ENCODE data around the gene GFRA1. TPM values are rescaled to one million over a fixed set of nuclear protein-coding genes. Genes with fewer than 3 reads are reported as not detected.

The GFRA1 gene
- total and polyA plus RNA-seq, 2 of the 4 experiments (the other 2 are of a cell fraction) = 9.1 to 9.3 TPM

GRCh38 chr10:116026725-116027124, 246.3 kb downstream of the GFRA1 start:
- BruUV-seq (replicated peaks) = no TSS peak
- no peaks in the 10 kb centered on the region for H3K79me1 ChIP-seq (ENCODE audit: low read depth in 1 of 2, low read length in 2 of 2)
- H3K36me3 ChIP-seq (ENCODE audit: control insufficient read depth, insufficient read depth, low read length) = no peaks in the 10 kb centered on the region
- no peak overlapping the region for H3K4me3 ChIP-seq (ENCODE audit: insufficient read depth, low read depth, low read length)
- no peak overlapping the region for H3K9ac ChIP-seq (ENCODE audit: low read depth, low read length)
- H3K9me1 ChIP-seq (ENCODE audit: insufficient read depth, low read length) = no peaks in the 10 kb centered on the region
- H4K5ac ChIP-seq (ENCODE audit: low read depth, low read length) = no peak overlapping the region
- in situ Hi-C loops (cut with MboI; ENCODE audit: low sequenced_read_pairs) (no loop called here), intact Hi-C loops (cut with micrococcal nuclease) (no loop called here), dilution Hi-C loops (cut with HindIII; ENCODE audit: low sequenced_read_pairs, unreplicated experiment) (no loop called here)
- no peak overlapping the region for H2AFZ ChIP-seq (replicated peaks; ENCODE audit: low read length, poor library complexity)
- H4K91ac ChIP-seq (ENCODE audit: insufficient read depth, low read depth, low read length) = no peak overlapping the region
- no peak overlapping the region for H3K56ac ChIP-seq (ENCODE audit: extremely low read depth, insufficient read depth, low read length)
- no peak overlapping the region for H2BK15ac ChIP-seq (ENCODE audit: low read depth, low read length)
- no peak overlapping the region for H3K23ac ChIP-seq (ENCODE audit: low read depth, low read length)
- POLR2A ChIA-PET (ENCODE audit: unreplicated experiment) = no interaction called here
- CTCF ChIA-PET = no interaction called here
- no peak for DNase-seq
- H4K20me1 ChIP-seq (ENCODE audit: insufficient read depth, low read length) = no peaks in the 10 kb centered on the region
- no peak overlapping the region for H2BK5ac ChIP-seq (ENCODE audit: low read depth, low read length, poor library complexity, severe bottlenecking)
- no peak overlapping the region for H3K4ac ChIP-seq (ENCODE audit: low read depth, low read length)
- H3K27ac ChIP-seq (ENCODE audit: insufficient read depth, low read length) = no peak overlapping the region
- TF ChIP-seq CHD1 (IDR thresholded peaks at IDR 0.05; ENCODE audit: low read depth, low read length) (no peak), FOS (IDR thresholded peaks at IDR 0.05; ENCODE audit: low read depth, low read length) (no peak), MAFK (IDR thresholded peaks at IDR 0.05; ENCODE audit: low read depth, low read length) (no peak), RCOR1 (IDR thresholded peaks at IDR 0.05; ENCODE audit: insufficient replicate concordance, low read length) (no peak), SMC3 (IDR thresholded peaks at IDR 0.05; ENCODE audit: low read depth, low read length) (no peak), POLR2A (IDR thresholded peaks at IDR 0.05; ENCODE audit: low read depth, low read length) (no peak), MAZ (IDR thresholded peaks at IDR 0.05; ENCODE audit: borderline replicate concordance, low read depth, low read length) (no peak), NFE2L2 (IDR thresholded peaks at IDR 0.05; ENCODE audit: low read depth, low read length) (no peak), ELK1 (IDR thresholded peaks at IDR 0.05; ENCODE audit: borderline replicate concordance, low read depth, low read length) (no peak), CEBPB (IDR thresholded peaks at IDR 0.05; ENCODE audit: low read depth, low read length) (no peak)
- H3K9me3 ChIP-seq (ENCODE audit: control insufficient read depth, insufficient read depth, low read length) = no peaks in the 10 kb centered on the region
- no peak overlapping the region for H3K18ac ChIP-seq (ENCODE audit: low read depth, low read length)
- H2AK9ac ChIP-seq (replicated peaks; ENCODE audit: low read depth, low read length, poor library complexity) = no peak overlapping the region
- H3K4me1 ChIP-seq (ENCODE audit: control insufficient read depth, insufficient read depth, low read length) = no peaks in the 10 kb centered on the region
- no peak overlapping the region for H3K4me2 ChIP-seq (ENCODE audit: low read depth, low read length)
- H2BK20ac ChIP-seq (ENCODE audit: low read depth, low read length) = no peak overlapping the region
- no peaks in the 10 kb centered on the region for H3K27me3 ChIP-seq (ENCODE audit: control insufficient read depth, insufficient read depth, low read length)
- no CpG with 5 or more reads among the region's 6 CpGs for WGBS, 2 experiments (ENCODE audit: extremely low coverage in 2 of 2, insufficient read length in 1 of 2)
- no peak overlapping the region for H2AK5ac ChIP-seq (ENCODE audit: low read depth, low read length)
- no peak overlapping the region for H2BK120ac ChIP-seq (ENCODE audit: low read depth, low read length)
- ATAC-seq (ENCODE audit: low read depth) = no peak
- no peak overlapping the region for H4K8ac ChIP-seq (ENCODE audit: low read depth in 2 of 2, low read length in 2 of 2)
- no peak overlapping the region for H3K14ac ChIP-seq (replicated peaks; ENCODE audit: low read depth, low read length)
